Stimulated activated CD8-positive, alpha-beta memory T cell treated with anti-CD3 and anti-CD28 coated beads, Interleukin-12 subunit alpha, Interleukin-12 subunit beta, amount 100 ng/mL, for 1 hour (primary cell): Measurements from ENCODE around the gene CCDC15.

Source experiments
- DNase-seq: peaks from one replicate; pipeline ENCODE4 v3.0.0-alpha.2; 2020; ENCODE audit warnings: low read depth

The CCDC15 gene, protein sequence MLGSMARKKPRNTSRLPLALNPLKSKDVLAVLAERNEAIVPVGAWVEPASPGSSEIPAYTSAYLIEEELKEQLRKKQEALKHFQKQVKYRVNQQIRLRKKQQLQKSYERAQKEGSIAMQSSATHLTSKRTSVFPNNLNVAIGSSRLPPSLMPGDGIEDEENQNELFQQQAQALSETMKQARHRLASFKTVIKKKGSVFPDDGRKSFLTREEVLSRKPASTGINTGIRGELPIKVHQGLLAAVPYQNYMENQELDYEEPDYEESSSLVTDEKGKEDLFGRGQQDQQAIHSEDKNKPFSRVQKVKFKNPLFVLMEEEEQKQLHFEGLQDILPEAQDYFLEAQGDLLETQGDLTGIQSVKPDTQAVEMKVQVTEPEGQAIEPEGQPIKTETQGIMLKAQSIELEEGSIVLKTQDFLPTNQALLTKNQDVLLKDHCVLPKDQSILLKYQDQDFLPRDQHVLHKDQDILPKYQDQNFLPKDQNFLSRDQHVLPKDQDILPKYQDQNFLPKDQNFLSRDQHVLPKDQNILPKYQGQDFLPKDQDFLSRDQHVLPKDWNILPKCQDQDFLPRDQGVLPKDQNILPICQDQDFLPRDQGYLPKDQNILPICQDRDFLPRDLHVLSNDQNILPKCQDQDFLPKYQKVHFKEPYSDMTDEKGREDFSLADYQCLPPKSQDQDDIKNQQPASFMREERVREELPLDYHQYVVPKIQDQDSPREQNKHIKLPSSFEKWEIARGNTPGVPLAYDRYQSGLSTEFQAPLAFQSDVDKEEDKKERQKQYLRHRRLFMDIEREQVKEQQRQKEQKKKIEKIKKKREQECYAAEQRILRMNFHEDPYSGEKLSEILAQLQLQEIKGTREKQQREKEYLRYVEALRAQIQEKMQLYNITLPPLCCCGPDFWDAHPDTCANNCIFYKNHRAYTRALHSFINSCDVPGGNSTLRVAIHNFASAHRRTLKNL

DNA sequence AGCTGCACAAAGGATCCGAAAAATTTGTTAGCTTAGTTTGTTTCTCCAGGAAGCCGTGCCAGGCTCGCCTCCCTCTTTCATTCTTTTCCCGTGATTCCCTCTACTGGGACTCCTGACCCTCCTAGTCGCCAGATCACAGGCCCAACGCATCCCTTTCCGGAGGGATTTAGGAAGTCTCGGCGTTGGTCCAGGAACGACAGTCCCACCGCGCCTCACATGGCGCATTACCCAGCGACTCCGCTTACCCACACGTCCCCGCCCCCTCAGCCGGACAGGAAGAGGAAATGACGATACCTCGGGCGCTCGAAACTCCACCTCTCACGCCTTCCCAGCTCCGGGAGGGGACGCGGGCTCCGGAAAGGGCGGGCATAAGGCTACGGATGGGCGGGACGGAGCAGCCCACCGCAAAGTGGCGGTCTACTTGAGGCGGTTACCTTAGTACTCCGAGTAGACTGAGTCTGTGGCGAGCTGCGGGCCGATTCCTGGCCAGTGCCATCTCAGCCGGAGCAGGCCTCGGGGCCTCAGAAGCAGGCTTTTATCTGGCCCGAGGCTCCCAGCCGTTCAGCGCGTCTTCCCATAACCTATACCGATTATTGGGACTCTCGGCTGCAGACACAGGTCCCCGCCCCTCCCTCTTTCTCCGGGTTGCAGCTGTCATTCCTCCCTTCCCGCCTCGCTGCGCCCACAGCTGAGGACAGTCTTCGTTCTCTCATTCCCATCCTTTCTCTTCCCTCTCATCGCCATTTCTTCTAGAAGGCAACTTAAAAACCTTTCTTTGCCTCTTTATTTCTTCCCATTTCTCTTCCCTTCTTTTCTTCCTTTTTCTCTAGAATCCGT lies at the start of gene CCDC15:
Gene CCDC15, plus strand, starts transcription at position 450 of the 837 bp plus-strand sequence. CDS start 531 bp downstream, outside the sequence.
- DNase-seq: peak; percentile 96

DNA sequence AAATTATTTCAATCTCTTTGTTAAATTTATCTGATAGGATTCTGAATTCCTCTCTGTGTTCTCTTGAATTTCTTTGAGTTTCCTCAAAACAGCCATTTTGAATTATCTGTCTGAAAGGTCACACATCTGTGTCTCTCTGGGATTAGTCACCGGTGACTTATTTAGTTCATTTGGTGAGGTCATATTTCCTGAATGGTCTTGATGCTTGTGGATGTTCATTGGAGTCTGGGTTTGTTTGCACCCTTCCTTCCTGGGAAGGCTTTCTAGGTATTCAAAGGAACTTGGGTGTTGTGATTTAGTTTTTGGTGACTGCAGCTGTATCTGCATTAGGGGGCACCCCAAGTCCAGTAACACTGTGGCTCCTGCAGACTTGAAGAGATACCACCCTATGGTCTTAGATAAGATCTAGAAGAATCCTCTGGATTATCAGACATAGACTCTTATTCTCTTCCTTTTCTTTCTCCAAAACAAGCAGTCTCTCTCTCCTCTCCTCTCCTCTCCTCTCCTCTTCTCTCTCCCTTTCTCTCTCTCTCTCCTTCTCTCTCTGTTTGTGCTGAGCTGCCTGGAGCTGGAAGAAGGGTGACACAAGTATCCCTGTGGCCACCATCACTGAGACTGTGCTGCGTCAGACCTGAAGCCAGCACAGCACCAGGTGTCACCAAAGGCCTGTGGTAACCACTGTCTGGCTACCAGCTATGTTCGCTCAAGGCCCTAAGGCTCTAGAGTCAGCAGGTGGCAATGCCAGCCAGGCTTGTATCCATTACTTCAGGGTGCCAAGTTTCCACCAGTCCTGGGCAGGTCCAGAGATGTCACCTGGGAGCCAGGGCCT lies 38.2 kb upstream of the CCDC15 start:
- DNase-seq: no peak

DNA sequence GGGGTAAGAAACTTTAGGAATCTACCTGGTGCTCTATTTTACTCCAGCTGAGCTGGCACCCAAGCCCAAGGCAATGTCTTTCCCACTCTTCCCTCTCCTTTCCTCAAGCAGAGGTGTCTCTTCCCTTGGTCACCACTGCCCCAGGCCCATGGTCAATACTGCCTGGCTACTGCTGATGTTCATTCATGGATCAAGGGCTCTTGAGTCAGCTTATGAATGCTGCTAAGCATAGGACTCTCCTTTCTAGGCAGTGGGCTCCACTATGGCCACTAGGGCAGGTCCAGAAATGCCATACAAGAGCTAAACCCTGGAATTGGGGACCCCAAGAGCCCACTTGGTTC lies 37.7 kb upstream of the CCDC15 start:
- no peak for DNase-seq

DNA sequence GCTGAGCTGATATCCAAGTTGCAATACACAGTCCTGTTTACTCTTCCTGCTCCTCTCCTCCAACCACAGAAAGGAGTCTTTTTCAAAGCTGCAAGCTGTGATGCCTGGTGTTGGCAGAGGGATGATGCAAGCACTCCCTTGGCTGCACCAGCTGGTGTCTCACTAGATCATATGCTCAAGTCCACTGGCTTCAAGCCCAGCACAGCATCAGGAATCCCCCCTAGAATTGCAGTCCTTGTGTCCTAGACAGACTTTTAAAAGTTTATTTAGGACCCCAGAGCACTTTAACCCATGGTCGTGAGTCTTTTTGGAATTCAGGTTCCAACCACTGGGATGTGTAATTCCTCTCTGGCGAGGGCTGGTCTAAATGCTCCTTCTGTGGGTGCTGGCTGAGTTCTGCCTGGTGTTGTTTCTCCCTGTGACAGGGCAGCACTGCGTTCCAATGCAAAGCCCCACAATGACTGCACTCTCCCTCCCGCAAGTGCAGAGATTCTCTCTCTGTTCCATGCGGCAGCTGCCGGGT lies 36.8 kb upstream of the CCDC15 start:
- no peak for DNase-seq

DNA sequence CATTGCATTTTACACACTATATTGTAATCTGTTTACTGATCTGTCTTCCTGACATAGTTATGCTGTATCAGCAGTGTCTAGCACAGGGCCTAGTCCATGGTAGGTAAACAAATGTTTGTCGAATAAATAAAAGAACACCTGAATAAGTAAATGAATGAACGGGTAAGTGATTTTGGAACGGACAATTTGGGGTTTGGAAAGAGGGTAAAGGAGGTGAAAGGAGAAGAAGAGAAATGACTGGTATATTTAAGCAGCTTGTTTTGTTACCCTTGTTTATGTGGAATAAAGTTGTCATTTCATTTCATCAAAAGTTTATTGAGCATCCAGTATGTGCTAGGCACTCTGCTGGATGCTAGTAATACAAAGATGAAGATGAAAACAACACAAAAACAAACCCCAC lies 35.1 kb upstream of the CCDC15 start, which contains the start of gene HEPN1:
Gene HEPN1, plus strand, starts transcription at position 301 of the 400 bp plus-strand sequence.
- no peak for DNase-seq

DNA sequence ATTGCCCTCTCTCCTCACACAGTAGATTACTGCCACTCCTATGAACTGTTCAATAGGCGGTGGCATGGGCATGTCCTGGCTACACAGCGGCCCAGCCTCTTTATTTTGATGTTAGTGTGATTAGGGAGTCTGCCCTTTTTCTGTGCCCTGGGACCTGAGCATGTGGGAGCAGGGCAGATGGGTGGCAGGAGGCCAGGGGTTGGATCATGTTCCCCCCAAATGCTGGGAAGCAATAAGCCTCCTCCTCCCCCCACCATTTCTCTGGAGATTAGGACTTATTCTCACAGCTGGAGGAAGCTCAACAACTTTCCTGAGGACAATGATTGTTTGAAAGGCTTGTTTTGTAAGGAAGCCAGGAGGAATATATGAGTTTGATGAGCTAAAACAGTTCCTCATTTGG lies 34.1 kb upstream of the CCDC15 start:
- no peak for DNase-seq

DNA sequence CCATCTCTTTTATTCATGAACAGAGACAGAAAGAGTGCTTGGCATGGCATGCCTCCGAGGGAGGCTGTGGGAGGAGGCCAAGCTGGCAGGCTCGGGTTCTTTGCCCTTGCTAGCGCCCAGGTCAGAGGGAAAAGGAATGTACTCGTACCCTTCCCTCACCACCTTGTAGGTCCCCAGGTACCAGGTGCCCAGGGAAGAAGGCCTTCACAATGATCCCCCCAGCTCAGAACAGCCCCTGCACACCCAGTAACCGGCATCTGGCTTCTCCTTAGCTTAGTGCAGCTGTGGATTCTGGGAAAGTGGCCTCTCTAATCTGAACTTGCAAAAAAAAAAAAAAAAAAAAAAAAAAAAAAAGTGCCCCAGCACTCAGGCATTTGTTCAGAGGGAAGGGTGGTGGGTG lies 33.6 kb upstream of the CCDC15 start:
- no peak for DNase-seq

DNA sequence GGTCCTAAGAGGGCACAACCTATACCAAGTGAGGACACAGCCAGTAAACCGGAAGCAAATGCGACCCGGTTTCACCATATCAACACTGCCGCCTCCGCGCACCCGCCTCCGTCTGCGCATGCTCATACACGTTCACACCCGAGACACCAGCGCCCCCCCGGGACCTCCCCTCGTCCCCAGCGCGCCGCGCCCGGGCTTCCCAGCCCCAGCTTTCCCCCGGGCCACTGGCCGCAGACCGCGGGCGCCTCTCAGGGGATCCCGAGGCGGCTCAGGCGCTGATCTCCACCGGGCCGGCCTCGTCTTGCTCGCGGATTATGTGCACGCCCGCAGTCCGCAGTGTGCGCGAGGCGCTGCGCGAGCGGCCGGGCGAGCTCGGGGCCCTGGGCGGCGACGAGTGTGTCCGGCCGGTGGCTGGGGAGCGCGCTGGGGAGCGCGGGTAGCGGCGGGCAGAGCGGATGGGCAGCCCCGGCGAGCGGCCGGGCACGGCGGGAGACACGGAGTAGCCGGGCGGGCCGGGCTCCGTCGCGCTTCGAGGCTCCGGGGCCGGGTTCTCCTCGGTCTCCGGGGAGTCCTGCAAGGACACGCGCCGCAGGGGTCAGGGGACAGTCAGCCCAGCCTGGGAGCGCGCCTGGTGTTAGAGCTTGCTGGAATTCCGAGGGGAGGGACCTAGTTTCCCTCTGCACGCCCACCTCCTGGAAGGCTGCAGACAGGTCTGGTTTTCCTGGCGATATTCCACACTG lies 33.0 kb upstream of the CCDC15 start:
- peak; percentile 65 for DNase-seq

DNA sequence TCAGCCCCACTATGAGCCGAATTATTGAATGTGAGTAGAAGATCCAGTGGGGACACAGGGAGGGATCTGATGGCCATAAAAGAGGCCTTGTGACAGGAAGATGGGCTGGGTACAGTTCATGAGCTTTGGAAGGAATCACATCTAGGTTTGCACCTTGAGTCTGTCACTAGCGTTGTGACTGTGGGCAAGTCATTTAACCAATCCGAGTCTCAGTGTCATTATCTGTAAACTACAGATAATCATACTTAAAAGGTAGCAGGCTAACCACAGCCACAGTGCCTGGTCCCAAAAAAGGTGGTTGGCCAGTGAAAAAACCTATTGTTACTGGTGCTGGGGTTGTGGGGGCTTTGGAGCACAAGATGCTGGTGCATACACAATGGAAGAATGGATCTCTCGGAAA lies 31.2 kb upstream of the CCDC15 start:
- DNase-seq: no peak

DNA sequence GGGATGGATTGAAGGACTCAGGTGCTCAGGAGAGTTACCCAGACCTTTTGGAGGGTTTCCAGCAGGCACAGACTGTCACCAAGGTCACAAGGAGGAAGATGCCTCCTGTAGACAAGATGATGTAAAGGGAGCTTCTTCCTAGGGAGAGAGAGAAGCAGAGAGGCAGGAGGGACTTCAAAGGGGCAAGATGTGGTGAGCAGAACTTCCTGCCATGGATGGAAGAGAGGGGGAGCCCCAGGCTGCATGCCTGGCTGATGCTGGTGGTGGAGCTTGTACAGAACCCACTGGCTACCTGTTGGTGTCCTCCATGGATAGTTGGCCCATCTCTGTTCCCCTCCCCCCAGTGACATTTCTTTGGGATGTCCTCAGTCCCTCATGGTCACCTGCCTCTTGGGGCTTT lies 30.7 kb upstream of the CCDC15 start:
- no peak for DNase-seq

DNA sequence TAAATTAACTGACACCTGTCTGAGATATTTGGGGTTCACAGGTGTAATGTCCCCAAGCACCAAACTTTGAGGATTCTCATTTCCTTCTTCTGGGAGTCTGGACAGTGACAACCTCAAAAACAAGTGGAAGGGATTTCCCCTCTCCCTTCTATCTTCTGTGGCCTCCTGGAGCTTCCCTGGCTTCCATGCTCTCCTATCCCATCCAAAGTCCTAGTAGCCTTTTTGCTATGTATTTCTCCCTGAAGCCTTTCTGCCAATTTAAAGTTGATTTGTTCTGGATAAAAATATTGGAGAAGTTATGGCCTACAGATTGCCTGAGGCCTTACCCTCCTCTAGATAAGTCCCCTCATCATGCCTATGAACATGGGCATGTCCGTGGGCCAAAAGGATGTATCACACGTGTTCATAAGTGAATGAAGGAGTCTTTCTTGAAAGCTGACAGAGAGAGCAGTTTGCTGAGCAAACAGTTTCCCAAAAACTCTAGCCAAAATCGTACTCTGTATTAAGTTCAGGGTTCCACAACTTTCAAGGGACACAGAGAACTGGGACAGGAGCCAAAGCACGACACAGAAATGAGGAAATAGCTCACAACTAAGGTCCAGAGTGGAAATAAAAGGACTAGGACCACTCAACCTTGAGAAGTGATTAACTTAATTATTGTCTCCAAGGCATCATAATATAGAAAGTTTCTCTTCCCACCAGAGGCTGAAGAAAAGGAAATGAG lies 24.9 kb upstream of the CCDC15 start:
- DNase-seq: no peak

DNA sequence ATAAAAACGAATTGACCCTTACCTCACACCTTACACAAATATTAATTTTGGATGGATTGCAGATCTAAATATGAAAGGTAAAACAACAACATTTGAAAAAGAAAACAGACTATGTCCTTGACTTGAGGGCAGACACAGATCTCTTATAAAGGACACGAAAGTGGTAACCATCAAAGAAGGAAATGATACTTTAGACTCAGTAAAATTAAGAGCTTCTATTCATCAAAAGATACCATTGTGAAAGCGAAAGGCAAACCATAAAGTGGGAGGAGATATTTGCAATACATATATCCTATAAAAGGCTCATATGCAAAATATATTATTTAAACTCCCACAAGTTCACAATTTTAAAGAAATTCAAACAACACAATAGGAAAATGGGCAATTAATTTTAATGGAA lies 23.2 kb upstream of the CCDC15 start:
- no peak for DNase-seq

DNA sequence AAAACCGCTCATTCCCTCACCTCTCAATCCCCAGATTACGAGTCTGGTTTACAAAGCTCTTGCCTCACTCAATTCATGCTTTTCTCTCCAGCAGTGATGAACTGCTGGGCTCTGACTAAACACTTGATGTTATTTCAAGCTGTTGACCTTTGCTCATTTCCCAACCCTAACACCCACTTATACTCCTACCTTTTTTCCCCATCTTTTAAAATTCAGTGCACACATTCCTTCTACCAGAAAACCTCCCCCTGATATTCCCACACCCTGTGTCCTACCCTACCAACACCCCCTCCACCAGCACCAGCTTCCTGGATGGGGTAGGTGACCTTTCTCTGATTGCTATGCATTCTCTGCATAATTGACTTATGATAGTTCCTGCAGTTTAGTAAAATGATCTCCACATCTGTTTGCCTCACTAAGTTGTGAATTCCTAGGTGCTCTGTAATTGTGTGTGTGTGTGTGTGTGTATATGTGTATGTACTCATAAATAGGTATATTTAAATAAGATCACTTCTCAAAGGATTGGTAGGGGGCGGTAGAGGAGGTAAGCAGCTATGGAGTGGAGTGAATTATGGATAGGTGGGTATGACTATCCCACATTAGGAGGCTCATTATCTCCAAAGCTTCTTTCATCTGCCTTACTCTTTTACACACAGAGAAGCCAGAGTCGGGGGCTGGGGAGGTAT lies 19.0 kb upstream of the CCDC15 start:
- no peak for DNase-seq

DNA sequence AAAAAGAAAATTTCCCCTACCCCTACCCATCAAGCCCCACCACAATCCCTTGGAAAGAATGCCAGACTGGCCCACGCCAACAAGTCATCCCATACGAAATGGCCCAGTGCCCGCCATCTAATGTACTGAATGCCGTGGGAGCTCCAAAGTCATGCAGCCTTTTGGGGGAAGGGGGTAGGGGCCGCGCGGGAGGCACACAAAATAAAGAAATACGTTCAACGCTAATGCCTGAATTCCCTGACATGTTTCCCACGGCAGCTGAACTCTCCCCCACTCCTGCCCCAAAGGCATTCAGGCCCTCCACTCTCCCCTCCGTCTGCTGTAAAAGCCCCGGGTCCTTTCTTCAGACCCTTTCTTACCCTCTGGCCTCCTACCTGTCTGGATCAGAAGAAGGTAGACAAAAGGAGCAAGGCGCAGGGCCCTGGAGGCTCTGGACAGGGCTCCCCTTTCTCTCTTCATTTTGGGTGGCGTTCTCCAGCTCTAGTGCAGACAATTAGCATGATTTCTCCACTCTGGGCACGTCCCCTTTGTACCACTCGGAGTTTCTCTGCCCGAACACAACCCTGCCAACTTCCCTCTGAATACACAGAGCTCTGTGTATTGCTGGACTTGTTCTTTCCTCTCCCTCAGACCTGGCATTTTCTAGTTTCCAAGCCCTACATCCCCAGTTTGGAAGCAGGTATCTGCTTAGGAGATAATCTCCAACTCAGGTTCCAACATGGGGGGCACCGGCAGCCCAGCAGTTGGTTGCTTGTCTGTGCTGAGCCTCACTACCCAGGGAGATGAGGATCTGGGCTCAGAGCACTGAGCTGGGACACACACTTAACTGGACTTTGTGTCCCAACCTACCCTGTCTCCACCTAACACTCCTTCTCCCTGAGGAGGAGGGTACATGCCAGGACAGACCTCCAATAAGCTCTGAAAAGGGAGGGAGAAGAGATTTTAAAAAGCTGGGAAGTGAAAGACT lies 18.2 kb upstream of the CCDC15 start, which contains the start of gene HEPACAM:
Gene HEPACAM, minus strand, starts transcription at position 500 of the 967 bp plus-strand sequence. Its CDS starts 41 bp downstream, at position 459.
- no peak for DNase-seq

DNA sequence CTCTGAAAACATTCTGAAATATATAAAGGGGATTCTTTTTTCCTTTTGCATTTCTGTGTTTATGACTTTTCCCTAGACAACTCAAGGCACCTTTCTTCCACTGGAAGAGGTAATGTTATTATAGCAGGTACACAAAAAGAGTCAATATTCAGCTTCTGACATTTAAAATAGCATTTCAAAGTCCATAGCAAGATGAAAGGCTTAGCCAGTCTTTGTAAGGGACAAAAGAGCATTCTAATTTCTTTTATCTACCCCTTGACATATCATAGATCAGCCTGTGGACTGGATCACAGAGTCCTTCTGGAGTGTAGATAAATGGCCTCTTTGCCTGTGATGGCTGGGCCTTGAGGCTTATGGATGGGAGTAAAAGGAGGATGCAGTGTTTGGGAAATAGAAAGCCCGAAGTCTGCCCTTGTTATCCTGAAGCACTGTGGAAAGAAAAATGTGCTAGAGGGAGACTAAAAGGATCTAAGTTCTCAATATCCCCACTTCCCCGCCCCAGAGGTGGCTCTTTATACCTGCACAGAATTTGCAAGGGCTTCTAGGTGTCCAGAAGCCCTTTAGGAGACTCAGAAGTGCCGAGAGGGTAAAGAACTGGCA lies 16.6 kb upstream of the CCDC15 start:
- no peak for DNase-seq

DNA sequence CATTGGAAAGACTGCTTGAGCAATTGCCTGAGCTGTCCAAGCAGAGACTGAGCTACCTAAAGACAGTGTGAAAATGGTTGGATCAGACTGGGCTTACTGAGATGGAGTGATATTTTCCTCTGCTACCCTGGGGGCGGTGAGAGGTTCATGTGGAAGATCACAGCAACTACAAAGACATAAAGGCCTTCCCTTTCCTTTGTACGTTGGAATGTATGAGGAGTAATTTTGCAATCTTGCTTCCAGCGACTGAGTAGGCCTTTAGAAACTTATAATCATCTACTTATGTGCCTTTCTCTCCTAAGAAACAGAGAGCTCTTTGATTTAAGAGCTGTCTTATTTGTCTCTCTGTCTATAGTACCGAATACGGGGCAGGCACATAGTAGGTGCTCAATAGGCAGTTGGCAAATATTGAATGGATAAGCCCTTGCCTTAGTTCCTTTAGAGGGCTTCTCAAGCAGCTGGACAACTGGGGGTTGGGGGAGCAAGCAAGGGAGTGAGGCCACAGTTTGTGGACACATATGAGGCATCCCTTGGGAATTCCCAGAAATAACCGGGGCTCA lies 15.7 kb upstream of the CCDC15 start:
- no peak for DNase-seq

DNA sequence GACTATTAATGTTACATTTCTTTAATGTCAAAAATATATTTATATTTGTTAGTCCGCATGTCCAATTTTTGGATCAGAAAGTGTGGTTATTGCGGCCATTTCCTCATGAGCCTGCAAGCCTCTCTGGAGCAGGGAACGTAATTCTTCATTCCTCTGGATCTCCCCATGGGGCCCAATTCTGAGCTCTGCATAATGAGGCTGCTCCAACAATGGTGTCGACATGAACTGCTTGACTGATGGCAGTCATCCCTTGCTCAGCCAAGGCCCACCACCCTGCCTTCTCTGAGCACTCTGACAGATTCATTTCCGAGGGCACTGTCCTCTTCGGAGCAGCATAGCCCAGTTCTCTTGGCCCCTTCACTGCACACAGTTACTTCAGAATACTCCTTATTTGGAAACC lies 15.0 kb upstream of the CCDC15 start:
- no peak for DNase-seq
